B cell (primary cell): Measurements from ENCODE around the gene MAP2K6. TPM values are rescaled to one million over a fixed set of nuclear protein-coding genes. Genes with fewer than 3 reads are reported as not detected.

Source experiments
- ATAC-seq: fragments of 200-7000 bp; cut with Tn5 transposase; one replicate; pipeline ENCODE4 v1.10.0; 2021; ENCODE audit warnings: low read depth, mild to moderate bottlenecking, moderate number of reproducible peaks, moderate library complexity
- CTCF ChIA-PET: fragments of 350-600 bp; sonication (Branson Sonifier 250); formaldehyde crosslinking; loops from one replicate; lab custom pipeline; 2021; ENCODE audit warnings: antibody characterized with exemption, inconsistent platforms; lab: Charles Lee
- POLR2A ChIA-PET: fragments of 350-600 bp; sonication (Branson Sonifier 250); formaldehyde crosslinking; loops from one replicate; lab custom pipeline; 2021; ENCODE audit warnings: antibody characterized with exemption; lab: Charles Lee
- DNase-seq: peaks from one replicate; pipeline ENCODE4 v3.0.0; 2013
- H2AFZ ChIP-seq: 2 replicates; pipeline ENCODE4 v1.6.1; 2012; ENCODE audit warnings: mild to moderate bottlenecking, low read depth, low read length; ENCODE audit not compliant: insufficient read depth, poor library complexity, severe bottlenecking
- H3K27ac ChIP-seq, 2 donors: 1 replicate in 1 of 2; 2 replicates in 1 of 2; pipeline ENCODE4 v1.5.1; 2012 to 2013; ENCODE audit warnings: low read length in 2 of 2, mild to moderate bottlenecking in 2 of 2, moderate library complexity in 1 of 2
- H3K27me3 ChIP-seq, 4 experiments: fragments of 200-600 bp in 1 of 4; sonication (generic) in 1 of 4; replicated peaks in 1 of 4; 1 replicate in 2 of 4; 2 replicates in 2 of 4; pipeline versions ENCODE4 v1.6.1 to v1.7.0; 2013 to 2016; ENCODE audit warnings: low read length in 3 of 4, mild to moderate bottlenecking in 2 of 4, mixed read lengths in 1 of 4, moderate library complexity in 1 of 4; ENCODE audit not compliant: insufficient read depth in 4 of 4, control insufficient read depth in 3 of 4; ENCODE audit errors: control extremely low read depth in 1 of 4
- H3K36me3 ChIP-seq, 2 experiments: replicated peaks in 1 of 2; 1 replicate in 1 of 2; 2 replicates in 1 of 2; pipeline versions ENCODE4 v1.6.1 to v1.7.1; 2013; ENCODE audit warnings: low read length in 1 of 2; ENCODE audit not compliant: insufficient read depth in 2 of 2, control insufficient read depth in 1 of 2; ENCODE audit errors: control extremely low read depth in 1 of 2, extremely low read depth in 1 of 2
- H3K4me1 ChIP-seq, 2 donors: fragments of 200-600 bp in 1 of 2; sonication (generic) in 1 of 2; 1 replicate in 1 of 2; 2 replicates in 1 of 2; pipeline versions ENCODE4 v1.5.1 to v1.6.1; 2013 to 2017; ENCODE audit warnings: low read length in 2 of 2; ENCODE audit not compliant: control insufficient read depth in 2 of 2, insufficient read depth in 2 of 2
- H3K4me2 ChIP-seq: replicated peaks from 2 replicates; pipeline ENCODE3; 2012; ENCODE audit warnings: mild to moderate bottlenecking, low read depth, low read length; ENCODE audit not compliant: poor library complexity, severe bottlenecking
- H3K4me3 ChIP-seq, 5 experiments: fragments of 200-600 bp in 1 of 5; sonication (generic) in 1 of 5; 1 replicate in 3 of 5; 2 replicates in 2 of 5; pipeline versions ENCODE4 v1.5.1 to v1.7.0; 2011 to 2016; ENCODE audit warnings: low read length in 4 of 5, mild to moderate bottlenecking in 4 of 5, low read depth in 2 of 5, control low read depth in 1 of 5, moderate library complexity in 1 of 5; ENCODE audit not compliant: insufficient read depth in 1 of 5; ENCODE audit errors: control extremely low read depth in 1 of 5, extremely low read depth in 1 of 5
- H3K79me2 ChIP-seq: fragments of 200-600 bp; sonication (generic); one replicate; pipeline ENCODE4 v1.6.0; 2016; ENCODE audit warnings: low read length; ENCODE audit not compliant: control insufficient read depth, insufficient read depth
- H3K9ac ChIP-seq: fragments of 200-600 bp; sonication (generic); 2 replicates; pipeline ENCODE4 v1.6.1; 2017; ENCODE audit warnings: mild to moderate bottlenecking, low read length, moderate library complexity
- H3K9me3 ChIP-seq, 3 donors: one replicate each; pipeline versions ENCODE4 v1.6.1 to v1.7.1; 2013; ENCODE audit warnings: low read length in 2 of 3; ENCODE audit not compliant: control insufficient read depth in 2 of 3, insufficient read depth in 1 of 3; ENCODE audit errors: control extremely low read depth in 1 of 3
- H4K20me1 ChIP-seq: 2 replicates; pipeline ENCODE4 v1.6.0; 2012; ENCODE audit warnings: mild to moderate bottlenecking, low read length; ENCODE audit not compliant: insufficient read depth, control insufficient read depth, poor library complexity, severe bottlenecking
- H3K27ac Mint-ChIP-seq: one replicate; pipeline ENCODE4 v1.8.0; 2021; ENCODE audit warnings: mixed read lengths
- H3K27me3 Mint-ChIP-seq: one replicate; pipeline ENCODE4 v1.8.0; 2021; ENCODE audit warnings: mixed read lengths
- H3K4me1 Mint-ChIP-seq: one replicate; pipeline ENCODE4 v1.8.0; 2021; ENCODE audit warnings: mixed read lengths
- H3K4me3 Mint-ChIP-seq: one replicate; pipeline ENCODE4 v1.8.0; 2021; ENCODE audit warnings: mixed read lengths
- H3K9me3 Mint-ChIP-seq: one replicate; pipeline ENCODE4 v1.8.0; 2022; ENCODE audit warnings: mixed read lengths; ENCODE audit not compliant: insufficient read depth
- CTCF ChIP-seq: fragments of 200-600 bp; IDR thresholded peaks from one replicate; pipeline ENCODE4 v1.8.0; 2022; ENCODE audit warnings: antibody characterized with exemption, mild to moderate bottlenecking
- EZH2 ChIP-seq: IDR thresholded peaks from 2 replicates; pipeline ENCODE4 v1.6.1; 2012; ENCODE audit warnings: borderline replicate concordance, low read depth, mild to moderate bottlenecking, moderate library complexity, low read length; ENCODE audit not compliant: insufficient read depth, poor library complexity, severe bottlenecking
- WGBS: methylation state at CpG from one replicate; pipeline ENCODE4 v1.1.5; 2013; ENCODE audit warnings: missing lambda C conversion rate; ENCODE audit not compliant: insufficient coverage; 5-methylcytosine and 5-hydroxymethylcytosine counted together
- intact Hi-C: fragments of 100-400 bp; cut with micrococcal nuclease; formaldehyde crosslinking; loops from one replicate; pipeline ENCODE4 v1.10.0; 2022
- polyA plus RNA-seq: library from polyadenylated mRNA; depleted of rRNA; stranded (reverse); fragments of >200 nt; gene quantifications from 2 replicates; pipeline ENCODE4 v1.2.3, GENCODE V29; 2012
- total RNA-seq, 2 donors: library from RNA; stranded (reverse); fragments of 120-200 nt in 1 of 2; gene quantifications; 1 replicate in 1 of 2; 2 replicates in 1 of 2; pipeline versions ENCODE4 v1.2.3 to v1.2.4, GENCODE V29; 2013 to 2022

MAP2K6 gene
- total and polyA plus RNA-seq, 2 donors (not counting 1 experiment from before 2014, with no cell fraction given), result 2.4 to 7.7 TPM

GRCh38 chr17:69428252-69428980 lies 13.9 kb downstream of the MAP2K6 start:
- CTCF ChIA-PET, result no interaction called here
- no peak overlapping the region for H2AFZ ChIP-seq
- H3K4me1 Mint-ChIP-seq, result peaks cover 29% of the 10 kb centered on the region

More at GRCh38 chr17:69428252-69428980, 13.9 kb downstream of the MAP2K6 start:
- Histone ChIP-seq H3K9ac (no peak overlapping the region), H3K4me1 (peaks cover 12 to 17% of the 10 kb centered on the region in 2 donors), H3K4me3 (no peak overlapping the region), H3K36me3 (no peaks in the 10 kb centered on the region), H4K20me1 (no peaks in the 10 kb centered on the region), H3K79me2 (peaks cover 1% of the 10 kb centered on the region), H3K9me3 (no peaks in the 10 kb centered on the region), H3K4me2 (peak overlapping the region; percentile 18), H3K27me3 (no peaks in the 10 kb centered on the region), H3K27ac (no peak overlapping the region)
- Mint-ChIP-seq H3K4me3 (no peak overlapping the region), H3K9me3 (no peaks in the 10 kb centered on the region), H3K27me3 (no peaks in the 10 kb centered on the region), H3K27ac (no peak overlapping the region)
- TF ChIP-seq EZH2 (no peak), CTCF (no peak)
- POLR2A ChIA-PET, result no interaction called here
- ATAC-seq, result no peak
- peak; percentile 20 for DNase-seq
- 63% methylated on average over 3 of the region's 6 CpGs for WGBS
- intact Hi-C loops, result no loop called here
